Neutrophil (primary cell): ENCODE results near the gene NSRP1.
"Not testable (repeated sequence)": the region's sequence is repeated elsewhere in the genome, so short reads cannot be mapped to it uniquely, and the experiment has no call there.

Source experiments
- H3K27ac ChIP-seq: fragments of 200-600 bp; sonication (generic); 2 replicates; pipeline ENCODE4 v1.5.1; 2016; ENCODE audit warnings: mild to moderate bottlenecking, moderate library complexity
- H3K27me3 ChIP-seq: fragments of 200-600 bp; sonication (generic); 2 replicates; pipeline ENCODE4 v1.6.0; 2016; ENCODE audit warnings: mild to moderate bottlenecking
- H3K36me3 ChIP-seq: fragments of 200-600 bp; sonication (generic); 2 replicates; pipeline ENCODE4 v1.5.1; 2017
- H3K4me1 ChIP-seq, 2 experiments: fragments of 200-600 bp in 1 of 2; sonication (generic) in 1 of 2; 1 replicate in 1 of 2; 2 replicates in 1 of 2; pipeline versions ENCODE4 v1.5.1 to v1.6.1; 2013 to 2016; ENCODE audit warnings: low read depth in 1 of 2, low read length in 1 of 2, mild to moderate bottlenecking in 1 of 2, moderate library complexity in 1 of 2; ENCODE audit not compliant: control insufficient read depth in 1 of 2, insufficient read depth in 1 of 2
- H3K4me3 ChIP-seq, 2 experiments: fragments of 200-600 bp in 1 of 2; sonication (generic) in 1 of 2; 1 replicate in 1 of 2; 2 replicates in 1 of 2; pipeline ENCODE4 v1.5.1; 2013 to 2016; ENCODE audit warnings: low read depth in 1 of 2, low read length in 1 of 2, mild to moderate bottlenecking in 1 of 2, moderate library complexity in 1 of 2
- H3K9me3 ChIP-seq: fragments of 200-600 bp; sonication (generic); 2 replicates; pipeline ENCODE4 v1.5.1; 2016
- CTCF ChIP-seq: fragments of 200-600 bp; sonication (generic); IDR thresholded peaks from 2 replicates; pipeline ENCODE4 v1.5.1; 2016; ENCODE audit warnings: antibody characterized with exemption

Gene NSRP1

GRCh38 chr17:30226878-30227277 is 110.3 kb downstream of the NSRP1 start:
- H3K4me3 ChIP-seq = no peak overlapping the region
- no peaks in the 10 kb centered on the region for H3K9me3 ChIP-seq
- H3K4me1 ChIP-seq = peaks cover 8 to 9% of the 10 kb centered on the region in 2 experiments
- no peaks in the 10 kb centered on the region for H3K36me3 ChIP-seq
- H3K27me3 ChIP-seq = peaks cover 3% of the 10 kb centered on the region
- no peak overlapping the region for H3K27ac ChIP-seq
- TF ChIP-seq CTCF = no peak

GRCh38 chr17:30228011-30228410 is 111.4 kb downstream of the NSRP1 start:
- Histone ChIP-seq H3K27ac (no peak overlapping the region), H3K36me3 (no peaks in the 10 kb centered on the region), H3K4me3 (no peak overlapping the region), H3K4me1 (peaks cover 8 to 9% of the 10 kb centered on the region in 2 experiments), H3K27me3 (peaks cover 11% of the 10 kb centered on the region), H3K9me3 (no peaks in the 10 kb centered on the region)
- no peak for TF ChIP-seq CTCF

- TF ChIP-seq CTCF = no peak
- Histone ChIP-seq H3K4me3 (no peak overlapping the region), H3K27ac (peak overlapping the region; percentile 5), H3K4me1 (peaks cover 8 to 9% of the 10 kb centered on the region in 2 experiments), H3K9me3 (no peaks in the 10 kb centered on the region), H3K27me3 (peaks cover 21% of the 10 kb centered on the region), H3K36me3 (no peaks in the 10 kb centered on the region)
Measured at GRCh38 chr17:30229012-30229411, 112.4 kb downstream of the NSRP1 start.

GRCh38 chr17:30230009-30230408 is 113.4 kb downstream of the NSRP1 start:
- not testable (repeated sequence) for H3K4me3 ChIP-seq, H3K4me1 ChIP-seq, H3K36me3 ChIP-seq, H3K9me3 ChIP-seq
- Histone ChIP-seq H3K27ac (peak overlapping the region; percentile 83), H3K27me3 (peaks cover 31% of the 10 kb centered on the region)

- H3K4me3 ChIP-seq = no peak overlapping the region
- no peak for TF ChIP-seq CTCF
- H3K36me3 ChIP-seq = no peaks in the 10 kb centered on the region
- H3K27me3 ChIP-seq = peaks cover 37% of the 10 kb centered on the region
- no peaks in the 10 kb centered on the region for H3K9me3 ChIP-seq
- H3K4me1 ChIP-seq = peaks cover 14 to 15% of the 10 kb centered on the region in 2 experiments
- peak overlapping the region; percentile 83 for H3K27ac ChIP-seq
Measured at GRCh38 chr17:30230596-30231125, 114.0 kb downstream of the NSRP1 start.

- Histone ChIP-seq H3K9me3 (no peaks in the 10 kb centered on the region), H3K27ac (no peak overlapping the region), H3K27me3 (peaks cover 53% of the 10 kb centered on the region), H3K36me3 (no peaks in the 10 kb centered on the region), H3K4me1 (peaks cover 19 to 27% of the 10 kb centered on the region in 2 experiments), H3K4me3 (no peak overlapping the region)
- TF ChIP-seq CTCF = no peak
Measured at GRCh38 chr17:30232015-30232823, 115.6 kb downstream of the NSRP1 start.
